SKM-1 treated with dmso at 0.1 percent for 144 hours (cell line): ENCODE measurements around the gene SUSD4.
A peak's percentile ranks its signal among the peaks of the same experiment; 100 is the strongest.
"Not testable (repeated sequence)": the region's sequence is repeated elsewhere in the genome, so short reads cannot be mapped to it uniquely, and the experiment has no call there.

Experiments used
- DNase-seq: peaks from one replicate; lab custom pipeline; 2025; ENCODE audit not compliant: unreplicated experiment; lab: John Stamatoyannopoulos, UW

Gene SUSD4

DNA sequence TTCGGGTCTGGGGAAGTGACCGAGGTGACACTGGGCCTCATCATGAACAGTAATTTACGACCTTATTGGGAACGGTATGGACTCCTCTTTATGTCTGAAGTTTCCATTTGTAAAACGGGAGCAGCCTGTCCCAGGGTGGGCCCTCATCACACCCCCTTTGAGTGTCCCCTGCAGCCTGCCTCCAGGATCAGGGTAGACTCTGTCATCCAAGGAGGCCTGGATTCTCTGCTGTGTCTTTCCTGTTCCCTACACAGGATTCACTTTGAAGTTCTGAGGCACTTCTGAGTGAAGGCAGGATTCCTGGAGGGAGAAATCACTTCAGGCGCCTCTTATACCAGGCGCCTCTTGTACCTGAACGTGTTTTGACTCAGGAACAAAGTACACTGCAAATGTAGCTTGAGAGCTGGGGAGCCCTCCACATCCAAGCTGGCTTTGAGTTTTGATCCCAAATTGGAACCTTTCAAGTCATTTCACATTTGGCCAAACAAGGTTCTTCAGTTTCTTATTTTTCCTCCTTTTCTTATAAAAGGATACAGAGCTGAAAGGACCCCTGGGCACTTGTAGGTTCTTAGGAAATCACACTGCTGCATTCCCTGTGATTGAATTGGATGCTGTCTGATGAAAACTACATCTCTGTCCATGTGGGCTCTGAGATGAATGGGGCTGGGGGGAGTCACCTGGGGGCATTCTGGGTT, 106.0 kb downstream of the SUSD4 start:
- no peak for DNase-seq

DNA sequence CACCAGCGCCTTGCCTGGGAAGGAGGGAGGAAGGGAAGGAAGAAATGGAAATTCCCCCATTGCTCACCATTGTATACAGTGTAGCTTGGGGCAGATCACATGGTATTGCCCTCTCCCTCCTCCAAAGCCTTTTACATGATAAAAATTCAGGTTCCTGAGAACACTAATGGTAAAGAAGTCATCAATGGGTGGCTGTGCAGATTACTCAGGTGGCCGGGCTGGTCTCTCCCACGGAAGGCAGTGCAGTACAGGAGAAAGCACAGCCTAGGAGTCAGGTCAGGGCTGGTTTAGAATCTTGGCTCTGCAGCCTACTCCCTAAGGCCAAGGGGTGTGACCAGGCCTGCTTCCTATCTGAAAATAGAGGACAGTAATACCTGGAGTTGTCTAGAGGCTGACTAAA, 107.9 kb downstream of the SUSD4 start:
- no peak for DNase-seq

DNA sequence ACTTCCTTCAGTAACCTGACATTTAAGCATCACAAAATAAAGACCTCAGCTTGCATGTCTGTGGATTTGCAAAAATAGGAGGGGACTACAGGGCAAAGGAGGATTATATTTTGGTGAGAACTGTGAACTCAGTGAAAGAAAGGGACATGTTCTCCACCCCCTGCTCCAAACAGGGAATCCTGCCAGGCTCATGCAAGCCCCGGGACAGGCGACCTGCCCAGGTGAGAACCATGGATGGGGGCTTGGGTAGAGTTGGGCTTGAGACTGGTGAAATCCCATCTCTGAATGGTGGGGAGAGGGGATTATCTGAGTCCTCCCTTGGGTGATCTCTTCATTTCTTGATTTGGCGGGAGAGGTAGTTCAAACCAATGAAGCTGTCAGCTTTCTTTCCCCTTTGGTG, 110.1 kb downstream of the SUSD4 start:
- no peak for DNase-seq

DNA sequence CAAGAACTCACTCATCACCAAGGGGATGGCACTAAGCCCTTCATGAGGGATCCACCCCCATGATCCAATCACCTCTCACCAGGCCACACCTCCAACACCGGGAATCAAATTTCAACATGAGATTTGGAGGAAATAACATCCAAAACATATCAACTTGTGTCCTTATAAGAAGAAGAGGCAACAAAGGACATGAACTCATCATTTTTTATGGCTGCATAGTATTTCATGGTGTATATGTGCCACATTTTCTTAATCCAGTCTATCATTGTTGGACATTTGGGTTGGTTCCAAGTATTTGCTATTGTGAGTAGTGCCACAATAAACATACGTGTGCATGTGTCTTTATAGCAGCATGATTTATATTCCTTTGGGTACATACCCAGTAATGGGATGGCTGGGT, 112.6 kb downstream of the SUSD4 start:
- not testable (repeated sequence) for DNase-seq

DNA sequence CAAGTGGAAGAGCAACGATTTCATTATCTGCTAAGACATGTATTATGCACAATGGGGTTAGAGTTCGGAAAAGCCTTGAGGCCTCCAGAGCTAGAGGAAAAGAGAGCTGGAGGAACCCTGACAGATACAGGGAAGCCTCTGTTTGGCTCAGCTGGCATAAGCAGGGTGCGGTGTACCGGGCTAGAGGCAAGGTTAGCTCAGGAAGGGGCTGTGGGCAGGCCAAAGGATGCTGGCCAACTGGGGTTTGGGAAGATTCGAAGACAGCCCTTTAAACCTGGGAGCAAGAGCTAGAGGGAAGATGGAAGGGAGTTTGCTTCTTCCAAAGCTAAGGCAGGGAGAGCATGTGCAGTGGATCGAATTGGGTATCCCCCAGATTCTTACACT, 113.4 kb downstream of the SUSD4 start:
- no peak for DNase-seq

DNA sequence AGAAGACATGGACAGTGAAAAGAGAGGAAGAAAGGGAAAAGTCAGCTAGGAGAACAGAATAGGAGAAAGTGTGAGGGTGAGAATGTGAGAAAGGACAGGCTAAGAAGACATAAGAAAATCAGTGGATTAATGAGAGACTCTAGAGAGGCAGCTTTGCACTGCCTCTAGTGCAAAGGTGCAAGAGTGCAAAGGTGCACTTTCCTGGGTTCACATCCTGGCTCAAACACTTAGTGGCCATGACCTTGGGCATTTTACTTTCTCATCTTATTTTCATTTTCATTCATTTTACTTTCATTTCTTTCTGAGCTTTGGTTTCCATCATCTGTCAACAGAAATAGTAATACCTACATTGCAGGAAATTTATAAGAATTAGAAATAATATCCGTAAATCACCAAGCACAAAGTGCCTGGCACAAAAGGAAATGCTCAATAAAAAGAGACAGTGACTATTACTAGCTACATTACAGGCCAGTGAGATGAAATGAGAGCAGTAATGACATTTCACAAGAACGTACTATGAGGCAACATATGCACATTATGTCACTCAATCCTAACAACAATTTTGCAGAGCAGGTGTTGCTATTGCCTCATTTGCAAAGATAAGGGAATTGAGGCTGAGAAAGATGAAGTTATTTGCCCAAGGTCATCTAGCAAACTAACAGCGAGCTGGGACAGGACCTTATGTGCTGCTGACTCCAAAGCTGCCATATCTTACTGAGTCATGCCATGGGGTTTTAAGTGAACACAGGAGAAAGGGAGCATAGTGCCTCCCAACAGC, 113.9 kb downstream of the SUSD4 start:
- peak; percentile 74 for DNase-seq

DNA sequence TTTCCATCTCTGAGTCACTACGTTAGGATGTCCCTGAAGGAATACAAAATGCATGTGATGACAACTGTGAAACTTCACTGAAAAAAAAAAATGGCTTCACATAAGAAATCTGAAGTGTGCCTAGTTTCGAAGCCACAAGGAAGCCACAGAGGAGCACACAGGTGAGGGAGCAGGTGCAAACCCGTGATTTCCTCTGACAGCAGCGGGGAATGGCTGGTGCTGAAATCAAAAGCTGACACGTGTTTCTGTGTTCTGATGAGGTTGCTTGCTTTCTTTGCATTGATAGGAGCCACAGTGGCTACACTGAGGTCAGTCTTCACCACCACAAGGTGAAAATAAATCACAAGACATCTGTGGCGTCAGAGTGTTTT, 115.2 kb downstream of the SUSD4 start:
- DNase-seq, result no peak

DNA sequence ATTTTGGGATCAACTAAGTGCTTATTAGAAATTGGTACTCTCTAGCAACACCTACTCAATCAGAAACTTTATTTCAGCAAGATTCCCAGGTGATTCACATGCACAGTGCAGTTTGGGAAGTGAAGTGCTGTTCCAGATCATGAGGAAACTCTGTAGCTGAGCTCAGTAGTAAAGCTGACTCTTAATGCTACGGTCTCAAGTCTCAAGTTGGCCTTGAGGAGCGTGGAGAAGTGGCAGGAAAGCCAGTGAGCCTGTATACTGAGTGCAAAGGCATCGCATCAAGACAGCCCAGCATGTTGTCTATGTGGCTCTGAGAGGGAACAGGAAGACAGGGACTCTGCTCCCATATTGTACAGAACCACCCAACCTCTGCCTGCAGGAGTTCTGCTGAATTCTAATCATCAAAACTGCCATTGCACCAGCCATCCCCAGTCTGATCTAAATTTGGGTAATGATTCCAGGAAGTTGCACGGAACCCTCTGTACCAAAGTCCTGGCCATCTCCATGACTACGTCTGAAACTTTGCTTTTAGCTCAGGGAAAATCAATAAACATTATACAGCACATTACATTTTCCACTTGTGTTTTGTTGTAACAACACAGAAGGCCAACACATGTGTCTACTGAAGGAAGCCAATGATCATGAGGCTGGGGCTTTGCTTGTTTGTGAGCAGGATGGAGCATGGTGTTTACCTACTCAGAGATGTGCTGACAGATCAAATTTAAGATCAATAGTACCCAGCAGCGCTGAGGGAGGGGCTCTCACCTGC, 115.8 kb downstream of the SUSD4 start:
- DNase-seq, result no peak

DNA sequence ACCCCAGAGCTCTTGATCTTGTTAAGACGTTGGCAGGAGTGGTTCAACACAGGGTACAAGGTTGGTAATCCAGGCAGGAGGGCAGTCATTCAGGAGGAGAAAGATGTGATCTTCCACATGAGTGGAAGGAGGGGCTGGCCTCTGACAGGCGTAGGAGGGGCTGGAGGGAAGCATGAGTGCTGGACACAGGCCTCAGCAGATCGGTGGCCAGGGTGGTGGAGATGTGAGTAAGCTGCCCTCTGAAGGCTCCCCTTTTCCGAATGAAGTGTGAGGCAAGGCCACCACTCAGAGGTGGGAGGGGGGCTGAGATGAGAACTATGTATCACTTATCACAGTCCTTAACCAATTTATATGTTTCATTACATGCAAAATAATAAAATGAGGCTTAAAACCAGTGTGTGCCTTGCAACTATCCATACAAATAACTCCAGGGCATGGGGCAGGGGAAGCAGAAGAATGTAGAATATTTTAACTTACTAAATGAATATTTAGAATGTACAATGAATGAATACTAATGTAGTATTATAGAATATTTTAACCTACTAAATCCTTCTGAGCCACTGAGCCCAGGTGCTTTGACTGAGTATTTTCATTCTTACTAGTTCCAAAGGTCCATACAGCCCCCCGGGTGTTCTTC, 117.4 kb downstream of the SUSD4 start:
- no peak for DNase-seq

DNA sequence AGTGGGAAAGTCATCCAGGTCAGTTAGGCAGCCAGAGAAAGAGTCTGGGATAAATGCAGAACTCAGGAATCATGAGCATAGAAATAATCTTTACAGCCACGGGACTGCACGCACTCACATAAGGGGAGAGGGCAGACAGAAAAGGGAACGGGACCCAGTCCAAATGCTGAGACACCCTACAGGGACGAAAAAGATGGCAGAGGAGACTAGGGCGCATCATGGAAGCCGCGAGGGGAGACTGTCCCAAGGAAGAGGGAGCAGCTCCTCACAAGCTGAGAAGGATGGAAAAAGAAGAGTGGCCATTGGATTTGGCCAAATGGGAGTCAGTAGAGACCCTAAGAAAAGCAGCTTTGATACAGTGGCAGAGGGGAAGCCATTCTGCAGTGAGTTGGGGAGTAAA, 118.0 kb downstream of the SUSD4 start:
- no peak for DNase-seq

DNA sequence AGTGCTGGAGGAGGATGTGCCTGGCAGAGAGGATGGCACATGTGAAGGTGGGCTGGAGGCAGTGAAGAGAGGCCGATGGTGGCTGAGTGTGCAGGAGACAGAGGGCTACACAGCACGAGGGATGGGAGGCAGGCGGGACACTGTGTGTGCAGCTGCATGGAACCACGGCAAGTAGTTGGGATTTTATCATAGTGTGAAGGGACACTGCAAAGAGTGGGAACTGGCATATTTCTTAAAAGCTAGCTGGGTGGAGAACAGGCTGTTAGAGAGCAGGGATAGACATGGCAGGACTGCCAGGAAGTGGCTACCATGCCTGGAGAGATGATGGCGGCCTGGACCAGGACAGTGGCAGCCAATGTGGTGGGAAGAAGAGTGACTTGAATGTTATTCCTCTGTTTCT, 118.6 kb downstream of the SUSD4 start:
- no peak for DNase-seq

DNA sequence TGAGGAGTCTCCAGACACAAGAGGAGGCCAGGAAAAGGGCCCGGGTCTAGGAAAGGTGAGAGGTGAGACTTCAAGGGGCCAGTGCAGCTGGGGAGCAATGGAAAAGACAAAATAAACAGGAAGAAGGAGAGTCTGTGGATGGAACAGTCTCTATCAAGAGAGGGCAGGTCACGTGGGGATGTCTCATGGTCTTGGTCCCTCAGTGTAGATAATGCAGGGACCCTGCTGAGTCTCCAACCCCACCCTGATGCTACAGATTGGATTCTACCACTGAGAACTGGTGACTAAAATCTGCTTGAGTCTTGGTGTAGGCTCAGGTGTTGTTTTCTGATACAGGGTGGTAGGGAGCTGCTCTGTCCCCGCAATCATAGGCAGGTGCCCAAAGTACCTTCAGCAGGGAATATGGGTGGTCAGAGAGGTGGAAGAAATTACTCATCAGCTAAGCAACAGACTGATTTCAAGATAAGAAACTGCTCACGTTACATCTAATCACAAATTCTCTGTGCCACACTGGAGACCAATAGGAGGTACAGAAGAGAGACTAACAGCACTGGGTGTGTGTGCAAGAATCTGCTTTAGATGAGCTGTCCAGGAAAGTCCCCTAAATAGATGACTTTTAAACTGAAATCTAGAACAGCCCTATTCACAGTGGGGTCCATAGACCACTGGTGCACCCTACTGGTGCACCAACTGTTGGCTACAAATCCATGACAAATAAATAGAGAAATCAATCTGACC, 119.4 kb downstream of the SUSD4 start:
- DNase-seq, result no peak

DNA sequence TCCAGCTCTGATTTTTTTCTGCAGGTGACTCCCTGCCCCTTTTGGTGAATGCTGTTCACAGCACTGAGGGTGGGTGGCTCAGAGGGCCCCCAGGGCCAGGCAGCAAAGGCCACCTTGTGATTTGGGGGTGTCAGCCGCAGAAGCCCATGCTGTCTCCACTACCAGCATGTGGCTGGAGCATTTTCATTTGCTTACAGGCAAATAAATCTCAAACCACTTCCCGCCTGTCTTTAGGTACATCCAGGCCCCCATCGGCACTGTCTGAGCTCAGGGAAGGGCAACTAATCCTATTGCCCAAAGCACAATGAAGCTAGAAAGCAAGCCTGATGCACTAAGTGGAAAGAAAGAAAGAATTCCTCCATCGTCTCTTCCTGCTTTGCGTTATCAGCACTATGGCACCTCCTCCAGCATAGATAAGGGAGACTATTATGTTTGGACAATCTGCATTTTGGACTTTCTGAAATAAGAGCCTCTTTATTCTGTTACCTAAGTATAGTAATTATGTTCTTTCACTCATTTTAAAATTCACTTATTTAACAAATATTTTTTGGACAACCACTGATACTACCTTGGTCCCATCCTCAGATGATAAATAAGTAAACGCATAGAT, 120.4 kb downstream of the SUSD4 start:
- DNase-seq, result no peak

DNA sequence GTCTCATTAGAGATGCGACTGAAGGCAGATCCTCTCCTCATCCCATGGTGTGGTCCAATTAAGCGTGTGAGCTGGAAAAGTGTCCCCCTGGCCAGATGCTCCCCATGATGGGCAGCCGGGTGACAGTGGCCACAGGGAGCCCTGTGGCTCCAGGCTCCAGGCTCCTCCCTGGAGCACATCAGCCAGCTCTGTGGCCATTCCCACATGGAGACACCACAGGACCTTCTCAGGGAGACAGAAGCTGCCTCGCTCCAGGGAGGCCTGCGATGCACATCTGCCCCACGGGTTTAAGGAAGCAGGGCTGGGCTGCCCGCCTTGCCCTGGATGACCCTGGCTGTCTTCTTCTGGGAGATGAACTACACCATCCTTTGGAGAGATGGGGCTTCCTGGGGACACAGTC, 121.0 kb downstream of the SUSD4 start:
- DNase-seq, result no peak

DNA sequence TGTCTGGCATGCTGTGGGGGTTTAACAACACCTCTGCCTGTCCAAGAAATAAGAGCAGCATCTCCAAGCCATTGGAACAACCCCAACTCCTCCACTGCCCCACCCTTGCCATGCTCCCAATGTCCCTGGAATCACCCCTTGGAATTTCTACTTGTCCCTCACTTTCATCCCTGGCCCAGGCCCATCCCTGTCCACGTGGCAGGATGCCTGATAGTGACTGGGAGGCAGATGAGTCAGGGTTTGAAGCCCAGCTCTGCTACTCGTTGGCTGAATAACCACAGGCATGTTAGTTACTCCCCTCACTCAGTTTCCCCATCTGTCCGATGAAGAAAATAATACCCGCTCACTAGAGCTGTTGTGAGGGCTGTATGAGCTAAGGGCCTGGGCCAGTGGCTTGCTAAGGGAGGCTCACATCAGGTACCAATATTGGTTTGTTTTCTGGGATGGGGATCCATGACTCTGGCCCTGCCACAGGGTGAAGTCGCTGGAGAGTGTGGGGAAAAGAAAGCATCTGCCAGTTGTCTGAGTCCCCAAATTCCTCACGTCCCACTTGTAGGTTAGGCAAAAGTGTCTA, 121.5 kb downstream of the SUSD4 start:
- DNase-seq, result no peak

DNA sequence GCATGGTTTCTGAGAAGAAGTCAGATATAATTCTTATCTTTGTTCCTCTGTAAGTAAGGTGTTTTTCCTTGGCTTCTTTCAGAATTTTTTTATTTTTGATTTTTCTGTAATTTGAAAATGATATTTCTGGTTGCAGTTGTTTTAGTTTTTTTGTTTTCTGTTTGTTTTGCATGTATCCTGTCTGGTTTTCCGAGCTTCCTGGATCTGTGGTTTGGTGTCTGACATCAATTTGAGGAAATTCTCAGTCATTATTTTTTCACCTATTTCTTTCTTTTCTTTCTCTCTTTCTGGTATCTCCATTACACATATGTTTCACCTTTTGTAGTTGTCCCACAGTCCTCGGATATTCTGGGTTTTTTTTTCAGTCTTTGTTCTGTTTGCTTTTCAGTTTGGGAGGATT, 123.9 kb downstream of the SUSD4 start:
- no peak for DNase-seq

DNA sequence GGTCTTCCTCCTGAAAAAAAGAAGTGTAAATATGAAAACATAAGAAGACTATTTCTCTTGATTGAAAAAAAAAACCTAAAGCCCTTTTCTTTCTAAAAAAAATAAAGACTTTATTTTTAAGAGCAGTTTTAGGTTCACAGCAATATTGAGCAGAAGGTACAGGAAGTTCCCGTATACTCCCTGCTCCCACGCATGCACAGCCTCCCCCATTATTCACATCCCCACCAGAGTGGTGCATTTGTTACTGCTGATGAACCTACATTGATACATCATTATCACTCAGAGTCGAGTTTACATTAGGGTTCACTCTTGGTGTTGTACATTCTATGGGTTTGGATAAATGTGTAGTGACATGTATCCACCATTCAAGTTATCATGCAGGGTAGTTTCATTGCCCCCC, 128.9 kb downstream of the SUSD4 start:
- DNase-seq, result no peak

DNA sequence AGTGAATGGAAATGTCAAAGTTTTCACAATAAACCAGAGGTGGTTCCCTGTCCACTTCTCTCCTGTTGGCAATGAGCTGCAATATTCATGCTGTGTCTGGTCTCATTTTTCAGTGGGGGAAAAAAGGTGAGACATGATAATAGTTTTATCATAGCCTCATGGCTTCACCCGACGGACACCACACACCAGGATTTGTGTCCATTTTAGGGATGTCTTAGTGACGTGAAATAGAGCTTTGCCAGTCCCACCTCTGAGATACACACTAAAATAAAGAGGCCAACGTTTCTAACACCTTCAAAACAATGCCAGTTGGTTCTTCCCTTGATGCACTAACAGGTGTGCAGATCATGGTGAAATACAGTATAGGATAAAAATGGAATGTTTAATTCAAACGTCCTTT, 129.4 kb downstream of the SUSD4 start:
- no peak for DNase-seq

DNA sequence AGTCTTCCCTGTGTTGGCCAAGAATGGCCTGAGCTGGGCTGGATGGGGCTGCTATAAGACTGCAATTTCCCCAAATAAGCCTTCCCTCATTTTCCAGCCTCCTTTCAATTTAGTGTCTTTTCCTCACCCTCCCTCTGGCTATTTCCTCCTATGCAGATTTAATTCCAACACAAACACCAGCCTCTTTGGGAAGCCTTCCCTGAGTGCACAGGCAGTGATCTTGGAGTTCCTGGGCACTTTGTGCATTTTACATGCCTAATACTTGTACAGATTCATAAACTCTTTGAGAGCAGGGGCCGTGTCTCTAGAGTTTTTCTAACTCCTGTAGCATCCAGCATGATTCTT, 129.8 kb downstream of the SUSD4 start:
- DNase-seq, result no peak

DNA sequence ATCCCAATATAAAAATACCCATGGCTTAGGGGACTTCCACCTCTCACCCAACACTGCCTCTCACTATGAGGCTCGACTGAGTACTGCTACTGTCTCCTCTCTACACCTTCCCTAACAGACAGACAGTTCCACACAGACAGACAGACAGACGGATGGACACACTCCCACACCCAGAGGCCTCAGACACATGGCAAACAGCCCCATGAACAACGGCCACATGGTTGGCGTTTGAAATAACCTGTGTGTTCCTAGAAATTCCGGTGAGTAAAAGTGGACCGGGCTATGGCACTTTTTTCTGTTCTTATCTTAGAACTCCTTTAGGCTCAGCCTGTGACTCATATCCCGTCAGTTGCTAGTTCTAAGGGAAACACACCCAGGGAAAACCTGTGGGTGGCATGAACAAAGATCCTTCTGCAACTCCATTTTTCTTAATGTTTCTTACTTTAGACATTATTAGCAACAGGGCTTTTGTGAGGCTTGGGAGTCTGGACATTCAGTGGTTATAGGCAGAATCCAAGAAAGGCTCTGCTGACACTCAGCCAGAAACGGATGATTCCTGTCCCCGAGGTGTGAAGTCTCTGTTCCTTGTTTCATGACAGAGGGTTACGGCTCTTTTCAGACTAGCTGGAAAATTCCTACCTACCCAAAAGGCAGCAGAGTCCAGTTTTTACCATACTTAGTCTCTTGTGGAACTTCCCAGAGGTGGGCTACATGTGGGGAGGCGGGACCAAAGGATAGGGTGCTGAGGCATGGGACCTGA, 130.4 kb downstream of the SUSD4 start:
- no peak for DNase-seq
